Fibroblast of the aortic adventitia (primary cell): ENCODE data around the gene SYTL3. TPM values are rescaled to one million over a fixed set of nuclear protein-coding genes. Genes with fewer than 3 reads are reported as not detected.
"Not testable (repeated sequence)": the region's sequence is repeated elsewhere in the genome, so short reads cannot be mapped to it uniquely, and the experiment has no call there.

ENCODE experiments used
- DNase-seq: peaks from one replicate; pipeline ENCODE4 v3.0.0-alpha.2; 2010; ENCODE audit warnings: low read depth
- H3K4me3 ChIP-seq: 2 replicates; pipeline ENCODE4 v1.5.1; 2011; ENCODE audit warnings: low read depth, mild to moderate bottlenecking, control low read depth, low read length, moderate library complexity
- CTCF ChIP-seq: IDR thresholded peaks from 2 replicates; pipeline ENCODE4 v1.5.1; 2011; ENCODE audit warnings: mild to moderate bottlenecking, low read length, control low read depth, inconsistent platforms; ENCODE audit not compliant: insufficient read depth
- total RNA-seq: library from RNA; depleted of rRNA; stranded (reverse); fragments of >200 nt; gene quantifications from 2 replicates; pipeline ENCODE4 v1.2.3, GENCODE V29; 2012; ENCODE audit warnings: low replicate concordance

Gene SYTL3
- total RNA-seq, 1 donor, result 1.9 TPM

GRCh38 chr6:158668707-158669103 is 18.9 kb downstream of the SYTL3 start:
- H3K4me3 ChIP-seq, result no peak overlapping the region
- no peak for TF ChIP-seq CTCF
- no peak for DNase-seq

GRCh38 chr6:158669145-158670035 is 19.5 kb downstream of the SYTL3 start:
- DNase-seq, result no peak
- H3K4me3 ChIP-seq, result no peak overlapping the region

GRCh38 chr6:158672119-158672518 is 22.3 kb downstream of the SYTL3 start:
- DNase-seq, result not testable (repeated sequence)

More at GRCh38 chr6:158669145-158670035, 19.5 kb downstream of the SYTL3 start:
- TF ChIP-seq CTCF, result no peak

GRCh38 chr6:158672726-158673125 is 22.9 kb downstream of the SYTL3 start:
- no peak for TF ChIP-seq CTCF
- no peak for DNase-seq

More at GRCh38 chr6:158672119-158672518, 22.3 kb downstream of the SYTL3 start:
- not testable (repeated sequence) for H3K4me3 ChIP-seq

GRCh38 chr6:158674342-158675131 is 24.7 kb downstream of the SYTL3 start:
- no peak for TF ChIP-seq CTCF
- H3K4me3 ChIP-seq, result no peak overlapping the region
- DNase-seq, result no peak

More at GRCh38 chr6:158672726-158673125, 22.9 kb downstream of the SYTL3 start:
- H3K4me3 ChIP-seq, result no peak overlapping the region

GRCh38 chr6:158677094-158677493 is 27.2 kb downstream of the SYTL3 start:
- not testable (repeated sequence) for H3K4me3 ChIP-seq, DNase-seq

GRCh38 chr6:158677906-158678578 is 28.2 kb downstream of the SYTL3 start:
- H3K4me3 ChIP-seq, result no peak overlapping the region
- no peak for DNase-seq
- TF ChIP-seq CTCF, result no peak
